ENCODE measurements around the gene PTPRG. TPM values are rescaled to one million over a fixed set of nuclear protein-coding genes. Genes with fewer than 3 reads are reported as not detected.
"Not testable (repeated sequence)": the region's sequence is repeated elsewhere in the genome, so short reads cannot be mapped to it uniquely, and the experiment has no call there.

PTPRG gene
- total RNA-seq, 1 donor from 2014 or later, result 61.4 TPM

- no peak for DNase-seq (ENCODE audit: low spot score)
Measured at GRCh38 chr3:61793521-61793920, 232.2 kb downstream of the PTPRG start.

GRCh38 chr3:61794341-61794740 lies 233.0 kb downstream of the PTPRG start:
- no peak for DNase-seq (ENCODE audit: low spot score)

- DNase-seq (ENCODE audit: low spot score), result no peak
Measured at GRCh38 chr3:61794961-61795360, 233.6 kb downstream of the PTPRG start.

GRCh38 chr3:61796088-61796680 lies 234.8 kb downstream of the PTPRG start:
- no peak for DNase-seq (ENCODE audit: low spot score)

- no peak for DNase-seq (ENCODE audit: low spot score)
Measured at GRCh38 chr3:61796911-61797310, 235.5 kb downstream of the PTPRG start.

- no peak for DNase-seq (ENCODE audit: low spot score)
Measured at GRCh38 chr3:61802772-61803171, 241.4 kb downstream of the PTPRG start.

- DNase-seq (ENCODE audit: low spot score), result no peak
Measured at GRCh38 chr3:61803983-61804382, 242.6 kb downstream of the PTPRG start.

GRCh38 chr3:61804782-61805181 lies 243.4 kb downstream of the PTPRG start:
- no peak for DNase-seq (ENCODE audit: low spot score)

GRCh38 chr3:61805510-61806080 lies 244.2 kb downstream of the PTPRG start:
- DNase-seq (ENCODE audit: low spot score), result no peak

GRCh38 chr3:61806810-61807209 lies 245.4 kb downstream of the PTPRG start:
- DNase-seq (ENCODE audit: low spot score), result no peak

GRCh38 chr3:61807865-61808276 lies 246.5 kb downstream of the PTPRG start:
- DNase-seq (ENCODE audit: low spot score), result no peak

- no peak for DNase-seq (ENCODE audit: low spot score)
Measured at GRCh38 chr3:61808526-61808925, 247.2 kb downstream of the PTPRG start.

GRCh38 chr3:61808999-61809398 lies 247.6 kb downstream of the PTPRG start:
- DNase-seq (ENCODE audit: low spot score), result no peak

GRCh38 chr3:61809879-61810278 lies 248.5 kb downstream of the PTPRG start:
- DNase-seq (ENCODE audit: low spot score), result no peak

- no peak for DNase-seq (ENCODE audit: low spot score)
Measured at GRCh38 chr3:61810953-61811497, 249.7 kb downstream of the PTPRG start.

- no peak for DNase-seq (ENCODE audit: low spot score)
Measured at GRCh38 chr3:61811652-61812051, 250.3 kb downstream of the PTPRG start.

GRCh38 chr3:61812085-61812484 lies 250.7 kb downstream of the PTPRG start:
- DNase-seq (ENCODE audit: low spot score), result no peak

- no peak for DNase-seq (ENCODE audit: low spot score)
Measured at GRCh38 chr3:61812517-61812916, 251.1 kb downstream of the PTPRG start.

- no peak for DNase-seq (ENCODE audit: low spot score)
Measured at GRCh38 chr3:61813636-61814035, 252.3 kb downstream of the PTPRG start.

GRCh38 chr3:61814674-61815073 lies 253.3 kb downstream of the PTPRG start:
- no peak for DNase-seq (ENCODE audit: low spot score)

- DNase-seq (ENCODE audit: low spot score), result not testable (repeated sequence)
Measured at GRCh38 chr3:61816304-61816703, 254.9 kb downstream of the PTPRG start.

- no peak for DNase-seq (ENCODE audit: low spot score)
Measured at GRCh38 chr3:61819861-61820260, 258.5 kb downstream of the PTPRG start.

- DNase-seq (ENCODE audit: low spot score), result no peak
Measured at GRCh38 chr3:61820306-61820992, 259.1 kb downstream of the PTPRG start.
